B cell (primary cell): Measurements from ENCODE around the gene KRTAP10-12. TPM values are rescaled to one million over a fixed set of nuclear protein-coding genes. Genes with fewer than 3 reads are reported as not detected.

Source experiments
- ATAC-seq: fragments of 200-7000 bp; cut with Tn5 transposase; one replicate; pipeline ENCODE4 v1.10.0; 2021; ENCODE audit warnings: low read depth, mild to moderate bottlenecking, moderate number of reproducible peaks, moderate library complexity
- CTCF ChIA-PET: fragments of 350-600 bp; sonication (Branson Sonifier 250); formaldehyde crosslinking; loops from one replicate; lab custom pipeline; 2021; ENCODE audit warnings: antibody characterized with exemption, inconsistent platforms; lab: Charles Lee
- POLR2A ChIA-PET: fragments of 350-600 bp; sonication (Branson Sonifier 250); formaldehyde crosslinking; loops from one replicate; lab custom pipeline; 2021; ENCODE audit warnings: antibody characterized with exemption; lab: Charles Lee
- DNase-seq: peaks from one replicate; pipeline ENCODE4 v3.0.0; 2013
- H2AFZ ChIP-seq: 2 replicates; pipeline ENCODE4 v1.6.1; 2012; ENCODE audit warnings: mild to moderate bottlenecking, low read depth, low read length; ENCODE audit not compliant: insufficient read depth, poor library complexity, severe bottlenecking
- H3K27ac ChIP-seq, 2 donors: 1 replicate in 1 of 2; 2 replicates in 1 of 2; pipeline ENCODE4 v1.5.1; 2012 to 2013; ENCODE audit warnings: low read length in 2 of 2, mild to moderate bottlenecking in 2 of 2, moderate library complexity in 1 of 2
- H3K27me3 ChIP-seq, 4 experiments: fragments of 200-600 bp in 1 of 4; sonication (generic) in 1 of 4; replicated peaks in 1 of 4; 1 replicate in 2 of 4; 2 replicates in 2 of 4; pipeline versions ENCODE4 v1.6.1 to v1.7.0; 2013 to 2016; ENCODE audit warnings: low read length in 3 of 4, mild to moderate bottlenecking in 2 of 4, mixed read lengths in 1 of 4, moderate library complexity in 1 of 4; ENCODE audit not compliant: insufficient read depth in 4 of 4, control insufficient read depth in 3 of 4; ENCODE audit errors: control extremely low read depth in 1 of 4
- H3K36me3 ChIP-seq, 2 experiments: replicated peaks in 1 of 2; 1 replicate in 1 of 2; 2 replicates in 1 of 2; pipeline versions ENCODE4 v1.6.1 to v1.7.1; 2013; ENCODE audit warnings: low read length in 1 of 2; ENCODE audit not compliant: insufficient read depth in 2 of 2, control insufficient read depth in 1 of 2; ENCODE audit errors: control extremely low read depth in 1 of 2, extremely low read depth in 1 of 2
- H3K4me1 ChIP-seq, 2 donors: fragments of 200-600 bp in 1 of 2; sonication (generic) in 1 of 2; 1 replicate in 1 of 2; 2 replicates in 1 of 2; pipeline versions ENCODE4 v1.5.1 to v1.6.1; 2013 to 2017; ENCODE audit warnings: low read length in 2 of 2; ENCODE audit not compliant: control insufficient read depth in 2 of 2, insufficient read depth in 2 of 2
- H3K4me2 ChIP-seq: replicated peaks from 2 replicates; pipeline ENCODE3; 2012; ENCODE audit warnings: mild to moderate bottlenecking, low read depth, low read length; ENCODE audit not compliant: poor library complexity, severe bottlenecking
- H3K4me3 ChIP-seq, 5 experiments: fragments of 200-600 bp in 1 of 5; sonication (generic) in 1 of 5; 1 replicate in 3 of 5; 2 replicates in 2 of 5; pipeline versions ENCODE4 v1.5.1 to v1.7.0; 2011 to 2016; ENCODE audit warnings: low read length in 4 of 5, mild to moderate bottlenecking in 4 of 5, low read depth in 2 of 5, control low read depth in 1 of 5, moderate library complexity in 1 of 5; ENCODE audit not compliant: insufficient read depth in 1 of 5; ENCODE audit errors: control extremely low read depth in 1 of 5, extremely low read depth in 1 of 5
- H3K79me2 ChIP-seq: fragments of 200-600 bp; sonication (generic); one replicate; pipeline ENCODE4 v1.6.0; 2016; ENCODE audit warnings: low read length; ENCODE audit not compliant: control insufficient read depth, insufficient read depth
- H3K9ac ChIP-seq: fragments of 200-600 bp; sonication (generic); 2 replicates; pipeline ENCODE4 v1.6.1; 2017; ENCODE audit warnings: mild to moderate bottlenecking, low read length, moderate library complexity
- H3K9me3 ChIP-seq, 3 donors: one replicate each; pipeline versions ENCODE4 v1.6.1 to v1.7.1; 2013; ENCODE audit warnings: low read length in 2 of 3; ENCODE audit not compliant: control insufficient read depth in 2 of 3, insufficient read depth in 1 of 3; ENCODE audit errors: control extremely low read depth in 1 of 3
- H4K20me1 ChIP-seq: 2 replicates; pipeline ENCODE4 v1.6.0; 2012; ENCODE audit warnings: mild to moderate bottlenecking, low read length; ENCODE audit not compliant: insufficient read depth, control insufficient read depth, poor library complexity, severe bottlenecking
- H3K27ac Mint-ChIP-seq: one replicate; pipeline ENCODE4 v1.8.0; 2021; ENCODE audit warnings: mixed read lengths
- H3K27me3 Mint-ChIP-seq: one replicate; pipeline ENCODE4 v1.8.0; 2021; ENCODE audit warnings: mixed read lengths
- H3K4me1 Mint-ChIP-seq: one replicate; pipeline ENCODE4 v1.8.0; 2021; ENCODE audit warnings: mixed read lengths
- H3K4me3 Mint-ChIP-seq: one replicate; pipeline ENCODE4 v1.8.0; 2021; ENCODE audit warnings: mixed read lengths
- H3K9me3 Mint-ChIP-seq: one replicate; pipeline ENCODE4 v1.8.0; 2022; ENCODE audit warnings: mixed read lengths; ENCODE audit not compliant: insufficient read depth
- CTCF ChIP-seq: fragments of 200-600 bp; IDR thresholded peaks from one replicate; pipeline ENCODE4 v1.8.0; 2022; ENCODE audit warnings: antibody characterized with exemption, mild to moderate bottlenecking
- EZH2 ChIP-seq: IDR thresholded peaks from 2 replicates; pipeline ENCODE4 v1.6.1; 2012; ENCODE audit warnings: borderline replicate concordance, low read depth, mild to moderate bottlenecking, moderate library complexity, low read length; ENCODE audit not compliant: insufficient read depth, poor library complexity, severe bottlenecking
- WGBS: methylation state at CpG from one replicate; pipeline ENCODE4 v1.1.5; 2013; ENCODE audit warnings: missing lambda C conversion rate; ENCODE audit not compliant: insufficient coverage; 5-methylcytosine and 5-hydroxymethylcytosine counted together
- intact Hi-C: fragments of 100-400 bp; cut with micrococcal nuclease; formaldehyde crosslinking; loops from one replicate; pipeline ENCODE4 v1.10.0; 2022
- polyA plus RNA-seq: library from polyadenylated mRNA; depleted of rRNA; stranded (reverse); fragments of >200 nt; gene quantifications from 2 replicates; pipeline ENCODE4 v1.2.3, GENCODE V29; 2012
- total RNA-seq, 2 donors: library from RNA; stranded (reverse); fragments of 120-200 nt in 1 of 2; gene quantifications; 1 replicate in 1 of 2; 2 replicates in 1 of 2; pipeline versions ENCODE4 v1.2.3 to v1.2.4, GENCODE V29; 2013 to 2022

KRTAP10-12 gene
- total and polyA plus RNA-seq, 2 donors (not counting 1 experiment from before 2014, with no cell fraction given): not detected

- peaks cover 3% of the 10 kb centered on the region for H3K4me1 Mint-ChIP-seq
- peaks cover 4% of the 10 kb centered on the region for H3K9me3 Mint-ChIP-seq
- Histone ChIP-seq H3K4me1 (peaks cover 6 to 9% of the 10 kb centered on the region in 2 donors), H3K4me2 (no peak overlapping the region), H3K27ac (no peak overlapping the region), H2AFZ (no peak overlapping the region), H3K4me3 (no peak overlapping the region), H3K79me2 (no peaks in the 10 kb centered on the region), H4K20me1 (no peaks in the 10 kb centered on the region), H3K9ac (no peak overlapping the region), H3K36me3 (no peaks in the 10 kb centered on the region), H3K27me3 (peaks cover 0 to 82% (median 41%) of the 10 kb centered on the region in 4 experiments), H3K9me3 (peaks cover 0 to 34% (median 7%) of the 10 kb centered on the region in 3 donors)
- no peak for DNase-seq
- H3K27me3 Mint-ChIP-seq: peaks cover 56% of the 10 kb centered on the region
- intact Hi-C loops: no loop called here
- no peak overlapping the region for H3K4me3 Mint-ChIP-seq
- ChIA-PET CTCF (no interaction called here), POLR2A (no interaction called here)
- no peak for ATAC-seq
- TF ChIP-seq CTCF: no peak
- TF ChIP-seq EZH2: no peak
- 11% methylated on average over 28 of the region's 46 CpGs for WGBS
- H3K27ac Mint-ChIP-seq: no peak overlapping the region
Measured at GRCh38 chr21:44706706-44707581, 10.0 kb downstream of the KRTAP10-12 start.

- WGBS: 5% methylated on average over 10 of the region's 13 CpGs
- peaks cover 4% of the 10 kb centered on the region for H3K9me3 Mint-ChIP-seq
Measured at GRCh38 chr21:44708213-44708865, 11.4 kb downstream of the KRTAP10-12 start.

More at GRCh38 chr21:44708213-44708865, 11.4 kb downstream of the KRTAP10-12 start:
- H3K4me2 ChIP-seq: no peak overlapping the region
- no peak overlapping the region for H3K4me3 Mint-ChIP-seq
- no peak overlapping the region for H3K27ac Mint-ChIP-seq
- H3K4me3 ChIP-seq: no peak overlapping the region
- H3K27ac ChIP-seq: no peak overlapping the region
- no peaks in the 10 kb centered on the region for H3K36me3 ChIP-seq
- peaks cover 0 to 86% (median 48%) of the 10 kb centered on the region in 4 experiments for H3K27me3 ChIP-seq
- H3K79me2 ChIP-seq: no peaks in the 10 kb centered on the region
- peaks cover 3% of the 10 kb centered on the region for H3K4me1 Mint-ChIP-seq
- H2AFZ ChIP-seq: no peak overlapping the region
- TF ChIP-seq CTCF (no peak), EZH2 (no peak)
- ChIA-PET CTCF (no interaction called here), POLR2A (no interaction called here)
- peaks cover 0 to 30% (median 7%) of the 10 kb centered on the region in 3 donors for H3K9me3 ChIP-seq
- peaks cover 53% of the 10 kb centered on the region for H3K27me3 Mint-ChIP-seq
- no peak overlapping the region for H3K9ac ChIP-seq
- ATAC-seq (no peak), DNase-seq (no peak)
- intact Hi-C loops: no loop called here
- no peaks in the 10 kb centered on the region for H4K20me1 ChIP-seq
- H3K4me1 ChIP-seq: peaks cover 6 to 9% of the 10 kb centered on the region in 2 donors
